HEK293 (cell line): ENCODE data around the gene PACRG.

ENCODE experiments used
- ATF2 ChIP-seq: fragments of 450-650 bp; formaldehyde crosslinking; IDR thresholded peaks from 2 replicates; pipeline ENCODE4 v1.5.1; 2016; ENCODE audit warnings: missing biosample characterization, missing genetic modification characterization, low read depth
- CTCF ChIP-seq: fragments of 450-650 bp; formaldehyde crosslinking; IDR thresholded peaks from 2 replicates; pipeline ENCODE4 v1.5.1; 2016; ENCODE audit warnings: missing biosample characterization, missing genetic modification characterization
- FEZF1 ChIP-seq: fragments of 450-650 bp; formaldehyde crosslinking; IDR thresholded peaks from 2 replicates; pipeline ENCODE4 v1.5.1; 2016; ENCODE audit warnings: missing biosample characterization, missing genetic modification characterization
- GLI2 ChIP-seq: fragments of 450-650 bp; formaldehyde crosslinking; IDR thresholded peaks from 2 replicates; pipeline ENCODE4; 2017; ENCODE audit warnings: missing biosample characterization, missing genetic modification characterization, low read depth, borderline replicate concordance
- HOXD13 ChIP-seq: sonication (generic); formaldehyde crosslinking; IDR thresholded peaks from 2 replicates; pipeline ENCODE4 v1.8.0; 2022; ENCODE audit warnings: missing genetic modification reagents, borderline replicate concordance
- PRDM10 ChIP-seq: fragments of 450-650 bp; formaldehyde crosslinking; IDR thresholded peaks from 2 replicates; pipeline ENCODE4 v1.5.1; 2016; ENCODE audit warnings: missing biosample characterization, missing genetic modification characterization
- REST ChIP-seq: fragments of 450-650 bp; formaldehyde crosslinking; IDR thresholded peaks from 2 replicates; pipeline ENCODE4 v1.5.1; 2016; ENCODE audit warnings: missing biosample characterization, missing genetic modification characterization
- ZBTB21 ChIP-seq: fragments of 450-650 bp; formaldehyde crosslinking; IDR thresholded peaks from 2 replicates; pipeline ENCODE4 v1.5.1; 2017; ENCODE audit warnings: missing biosample characterization, missing genetic modification characterization
- ZNF146 ChIP-seq: fragments of 450-650 bp; formaldehyde crosslinking; IDR thresholded peaks from 2 replicates; pipeline ENCODE4 v1.5.1; 2016; ENCODE audit warnings: missing biosample characterization, missing genetic modification characterization
- ZNF362 ChIP-seq: fragments of 450-650 bp; formaldehyde crosslinking; IDR thresholded peaks from 2 replicates; pipeline ENCODE4 v1.5.1; 2016; ENCODE audit warnings: missing biosample characterization, missing genetic modification characterization
- ZNF530 ChIP-seq: fragments of 450-650 bp; formaldehyde crosslinking; IDR thresholded peaks from 2 replicates; pipeline ENCODE4 v1.5.1; 2016; ENCODE audit warnings: low read depth, missing biosample characterization, missing genetic modification characterization
- ZNF610 ChIP-seq: fragments of 450-650 bp; formaldehyde crosslinking; IDR thresholded peaks from 2 replicates; pipeline ENCODE4 v1.5.1; 2016; ENCODE audit warnings: missing biosample characterization, missing genetic modification characterization, borderline replicate concordance
- ZNF785 ChIP-seq: fragments of 450-650 bp; formaldehyde crosslinking; IDR thresholded peaks from 2 replicates; pipeline ENCODE4 v1.5.1; 2016; ENCODE audit warnings: missing biosample characterization, missing genetic modification characterization
- ZXDB ChIP-seq: fragments of 450-650 bp; formaldehyde crosslinking; IDR thresholded peaks from 2 replicates; pipeline ENCODE4 v1.5.1; 2016; ENCODE audit warnings: missing biosample characterization, missing genetic modification characterization

- no peak for TF ChIP-seq ZNF610 (tag by site-specific recombination)
- TF ChIP-seq CTCF (tag by site-specific recombination), result no peak
- no peak for TF ChIP-seq ZBTB21 (tag by site-specific recombination)
- no peak for TF ChIP-seq ZNF362 (tag by site-specific recombination)
- TF ChIP-seq ZNF146 (tag by site-specific recombination), result no peak
- TF ChIP-seq ATF2 (tag by site-specific recombination), result no peak
- TF ChIP-seq PRDM10 (tag by site-specific recombination), result no peak
- TF ChIP-seq HOXD13 (CRISPR knock-in tag), result no peak
- TF ChIP-seq FEZF1, result no peak
- TF ChIP-seq ZXDB, result no peak
- no peak for TF ChIP-seq ZNF530 (tag by site-specific recombination)
- no peak for TF ChIP-seq REST (tag by site-specific recombination)
- no peak for TF ChIP-seq GLI2 (tag by site-specific recombination)
- TF ChIP-seq ZNF785, result no peak
These were observed 391.2 kb downstream of the PACRG start for GRCh38 chr6:163118941-163119340.
